Forelimb muscle (tissue), 1 donor: Measurements from ENCODE around the gene DNAL1. TPM values are rescaled to one million over a fixed set of nuclear protein-coding genes. Genes with fewer than 3 reads are reported as not detected.
"Not testable (repeated sequence)": the region's sequence is repeated elsewhere in the genome, so short reads cannot be mapped to it uniquely, and the experiment has no call there.

Source experiments
- DNase-seq: peaks from one replicate; pipeline ENCODE4 v3.0.0-alpha.2; 2013; ENCODE audit warnings: low read depth
- polyA plus RNA-seq: library from polyadenylated mRNA; unstranded; fragments of 120-200 nt; gene quantifications from one replicate; pipeline ENCODE4 v1.2.1, GENCODE V29; 2013; ENCODE audit not compliant: insufficient read length

DNAL1 gene
- 6.8 TPM for polyA plus RNA-seq

DNA sequence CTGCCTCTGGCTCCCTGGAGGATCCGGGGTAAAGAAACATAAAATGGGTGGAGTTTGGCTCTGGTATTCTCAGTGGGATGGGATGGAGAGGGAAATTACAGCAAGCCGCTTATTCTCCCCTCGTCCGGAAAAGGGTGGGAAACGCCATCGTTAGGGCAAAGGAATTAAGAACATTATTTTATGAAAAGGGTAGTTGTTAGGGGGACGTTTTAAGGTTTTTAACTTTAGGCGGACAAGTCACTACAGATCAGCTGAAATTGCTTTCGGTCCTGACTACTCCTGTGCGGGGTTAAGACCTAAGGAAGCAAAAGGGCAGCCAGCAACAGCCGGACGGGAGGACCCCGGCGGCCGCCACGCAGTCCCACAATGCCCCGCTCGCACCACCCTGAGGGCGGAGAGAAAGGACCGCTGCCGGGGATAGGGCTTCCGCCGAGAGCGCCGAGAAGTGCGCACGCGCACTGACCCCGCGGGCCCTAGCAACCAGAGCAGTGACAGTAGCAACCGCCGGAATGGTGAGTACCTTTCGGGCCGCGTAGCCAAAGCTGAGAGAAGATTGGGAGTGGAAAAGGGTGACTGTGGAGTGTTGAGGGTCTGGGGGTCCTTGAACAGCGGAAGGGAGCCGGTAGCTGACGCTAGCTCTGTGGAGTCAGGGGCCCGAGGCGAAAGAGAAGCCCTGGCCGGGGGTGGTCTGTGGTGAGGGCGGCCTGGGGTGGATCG is at the start of gene DNAL1:
Gene DNAL1 (plus strand): TSS at position 456 of the 717 bp plus-strand sequence. CDS start 54 bp downstream, at position 510.
- peak; percentile 79 for DNase-seq

DNA sequence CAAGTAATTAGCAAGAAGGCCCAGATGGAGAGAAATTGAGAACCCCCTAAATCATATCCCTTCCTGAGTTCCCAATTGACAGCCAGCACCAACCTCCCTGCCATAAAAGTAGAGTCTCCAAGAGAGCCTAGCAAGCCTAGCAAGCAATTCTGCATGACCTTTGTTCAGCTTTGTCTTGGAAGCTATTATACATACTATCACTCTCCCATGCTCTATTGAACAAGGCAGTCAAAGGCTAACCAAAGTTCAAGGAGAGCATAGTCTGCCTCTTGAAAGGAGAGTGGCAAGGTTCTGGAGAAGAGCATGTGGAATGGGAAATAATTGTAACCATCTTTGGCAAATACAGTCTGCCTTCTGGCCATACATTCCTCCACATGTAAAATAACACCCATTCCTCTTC is 45.3 kb upstream of the DNAL1 start:
- DNase-seq: no peak

DNA sequence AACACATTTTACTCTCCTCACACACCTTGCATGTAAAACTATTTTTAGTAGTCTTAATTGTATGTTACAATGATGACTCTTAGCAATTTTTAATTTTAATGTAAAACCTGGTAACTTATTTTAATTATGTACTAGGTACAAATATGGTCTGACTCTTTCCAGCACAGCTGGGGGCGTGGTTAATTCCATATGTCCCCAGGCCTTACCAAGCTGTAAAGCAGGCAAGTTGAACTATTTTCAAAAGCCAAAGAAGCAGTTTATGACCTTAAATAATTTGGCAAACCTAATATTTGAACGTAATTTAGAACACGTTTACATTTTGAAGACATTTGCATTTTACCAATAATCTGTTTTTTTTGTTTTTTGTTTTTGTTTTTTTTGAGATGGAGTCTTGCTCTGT is 41.8 kb upstream of the DNAL1 start:
- no peak for DNase-seq

- DNase-seq: no peak
Observed at GRCh38 chr14:73606271-73606670, 38.5 kb upstream of the DNAL1 start.

GRCh38 chr14:73607241-73607640 is 37.5 kb upstream of the DNAL1 start:
- DNase-seq: no peak

DNA sequence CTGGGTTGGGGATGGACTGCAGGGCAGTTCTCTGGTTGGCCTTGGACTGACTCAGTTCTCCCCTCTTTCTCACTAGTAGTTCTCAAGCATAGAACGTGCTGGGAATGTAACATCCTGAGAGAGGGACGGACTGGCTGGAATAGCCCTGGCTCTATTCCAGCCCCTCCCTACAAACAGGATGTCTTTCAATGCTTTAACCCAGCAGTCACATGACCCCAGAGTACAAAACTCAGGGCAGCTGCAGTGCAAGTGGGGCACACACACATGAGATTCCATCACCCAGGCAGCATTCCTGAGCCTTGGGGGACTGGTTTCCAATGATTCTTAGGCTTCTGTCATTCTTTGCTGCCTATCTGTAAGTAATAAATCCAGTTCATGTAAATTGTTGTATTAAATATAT is 34.1 kb upstream of the DNAL1 start:
- no peak for DNase-seq

DNA sequence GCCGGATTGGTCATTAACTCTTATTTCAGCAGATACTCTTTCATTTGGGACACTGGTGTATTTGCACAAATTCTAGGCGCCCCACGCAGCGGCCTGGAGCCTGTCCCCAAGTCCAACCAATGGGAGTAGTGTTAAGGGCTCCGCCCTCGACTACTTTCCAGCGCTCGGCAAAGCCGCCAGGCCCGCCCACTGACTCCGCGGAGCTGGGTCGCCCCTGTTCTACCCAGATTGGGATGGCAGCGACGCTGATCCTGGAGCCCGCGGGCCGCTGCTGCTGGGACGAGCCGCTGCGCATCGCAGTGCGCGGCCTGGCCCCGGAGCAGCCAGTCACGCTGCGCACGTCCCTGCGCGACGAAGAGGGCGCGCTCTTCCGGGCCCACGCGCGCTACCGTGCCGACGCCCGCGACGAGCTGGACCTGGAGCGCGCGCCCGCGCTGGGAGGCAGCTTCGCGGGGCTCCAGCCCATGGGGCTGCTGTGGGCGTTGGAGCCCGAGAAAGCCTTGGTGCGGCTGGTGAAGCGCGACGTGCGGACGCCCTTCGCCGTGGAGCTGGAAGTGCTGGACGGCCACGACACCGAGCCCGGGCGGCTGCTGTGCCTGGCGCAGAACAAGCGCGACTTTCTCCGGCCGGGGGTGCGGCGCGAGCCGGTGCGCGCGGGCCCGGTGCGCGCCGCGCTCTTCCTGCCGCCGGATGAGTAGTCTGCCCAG is 32.3 kb upstream of the DNAL1 start, which contains the start of gene ACOT6:
Gene ACOT6 (plus strand): TSS at position 179 of the 707 bp plus-strand sequence. CDS start 55 bp downstream, at position 234.
- peak; percentile 32 for DNase-seq

- DNase-seq: no peak
Observed at GRCh38 chr14:73613046-73613383, 31.8 kb upstream of the DNAL1 start.

GRCh38 chr14:73613419-73613963 is 31.3 kb upstream of the DNAL1 start:
- no peak for DNase-seq

- no peak for DNase-seq
Observed at GRCh38 chr14:73616831-73617230, 28.0 kb upstream of the DNAL1 start.

DNA sequence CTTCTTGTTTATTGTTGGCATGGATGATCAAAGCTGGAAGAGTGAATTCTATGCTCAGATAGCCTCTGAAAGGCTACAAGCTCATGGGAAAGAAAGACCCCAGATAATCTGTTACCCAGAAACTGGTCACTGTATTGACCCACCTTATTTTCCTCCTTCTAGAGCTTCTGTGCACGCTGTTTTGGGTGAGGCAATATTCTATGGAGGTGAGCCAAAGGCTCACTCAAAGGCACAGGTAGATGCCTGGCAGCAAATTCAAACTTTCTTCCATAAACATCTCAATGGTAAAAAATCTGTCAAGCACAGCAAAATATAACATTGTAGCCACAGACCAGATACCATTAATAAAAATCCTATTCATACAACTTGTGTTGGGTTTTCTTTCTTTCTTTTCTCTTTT is 25.3 kb upstream of the DNAL1 start:
- no peak for DNase-seq

DNA sequence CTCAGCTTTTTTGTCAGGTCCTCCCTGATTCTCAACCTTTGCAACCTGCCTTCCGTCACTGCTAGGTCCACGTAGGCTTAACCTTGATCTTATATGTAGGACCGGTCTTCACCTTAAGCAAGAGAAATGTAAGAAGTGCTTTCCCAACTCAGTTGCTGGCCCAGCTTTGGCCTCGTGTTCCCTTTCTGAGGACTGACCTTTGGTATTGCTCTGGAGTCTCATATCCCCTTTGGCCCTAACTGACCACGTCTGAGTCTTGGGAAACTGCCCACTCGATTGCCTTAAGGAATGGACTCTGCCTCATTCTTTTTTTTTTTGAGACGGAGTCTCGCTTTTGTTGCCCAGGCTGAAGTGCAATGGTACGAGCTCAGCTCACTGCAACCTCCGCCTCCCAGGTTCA is 24.5 kb upstream of the DNAL1 start:
- no peak for DNase-seq

DNA sequence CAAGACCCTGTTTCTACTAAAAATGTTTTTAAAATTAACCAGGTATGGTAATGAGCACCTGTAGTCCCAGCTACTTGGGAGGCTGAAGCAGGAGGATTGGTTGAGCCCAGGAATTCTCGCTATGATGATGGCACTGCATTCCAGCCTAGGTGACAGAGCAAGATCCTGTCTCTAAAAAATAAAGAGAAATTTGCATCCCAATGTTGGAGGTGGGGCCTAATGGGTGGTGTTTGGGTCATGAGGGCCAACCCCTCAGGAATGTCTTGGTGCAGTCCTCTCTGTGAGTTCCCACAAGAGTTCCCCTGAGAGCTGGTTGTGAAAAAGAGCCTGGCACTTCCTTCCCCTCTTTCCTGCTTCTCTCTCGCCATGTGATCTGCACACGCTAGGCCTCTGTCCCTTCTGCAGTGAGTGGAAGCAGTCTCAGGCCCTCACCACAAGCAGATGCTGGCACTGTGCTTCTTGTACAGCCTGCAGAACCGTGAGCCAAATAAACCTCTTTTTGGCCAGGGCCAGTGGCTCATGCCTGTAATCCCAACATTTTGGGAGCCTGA is 21.2 kb upstream of the DNAL1 start:
- DNase-seq: no peak

GRCh38 chr14:73625706-73626105 is 19.1 kb upstream of the DNAL1 start:
- DNase-seq: no peak

DNA sequence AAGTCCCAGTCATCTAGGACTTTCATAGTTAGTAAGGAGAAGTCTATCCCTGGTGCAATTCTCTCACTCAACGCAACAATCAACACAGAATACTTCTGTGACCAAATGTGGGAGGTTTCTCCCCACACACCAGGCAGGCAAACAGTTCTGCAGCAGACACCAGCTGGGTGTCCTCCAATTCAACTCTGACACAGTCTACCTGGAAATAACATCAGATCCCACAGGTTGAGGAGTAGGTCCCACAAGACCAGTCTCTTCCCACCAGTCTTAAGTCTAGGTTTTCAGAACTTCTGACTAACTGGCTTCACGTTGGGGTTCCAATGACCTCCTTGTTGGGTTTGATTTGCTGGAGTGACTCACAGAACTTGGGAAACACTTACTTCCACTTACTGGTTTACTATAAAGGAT is 17.6 kb upstream of the DNAL1 start:
- DNase-seq: no peak

- no peak for DNase-seq
Observed at GRCh38 chr14:73630009-73630780, 14.6 kb upstream of the DNAL1 start.

- peak; percentile 61 for DNase-seq
Observed at GRCh38 chr14:73633116-73634010, 11.4 kb upstream of the DNAL1 start.

DNA sequence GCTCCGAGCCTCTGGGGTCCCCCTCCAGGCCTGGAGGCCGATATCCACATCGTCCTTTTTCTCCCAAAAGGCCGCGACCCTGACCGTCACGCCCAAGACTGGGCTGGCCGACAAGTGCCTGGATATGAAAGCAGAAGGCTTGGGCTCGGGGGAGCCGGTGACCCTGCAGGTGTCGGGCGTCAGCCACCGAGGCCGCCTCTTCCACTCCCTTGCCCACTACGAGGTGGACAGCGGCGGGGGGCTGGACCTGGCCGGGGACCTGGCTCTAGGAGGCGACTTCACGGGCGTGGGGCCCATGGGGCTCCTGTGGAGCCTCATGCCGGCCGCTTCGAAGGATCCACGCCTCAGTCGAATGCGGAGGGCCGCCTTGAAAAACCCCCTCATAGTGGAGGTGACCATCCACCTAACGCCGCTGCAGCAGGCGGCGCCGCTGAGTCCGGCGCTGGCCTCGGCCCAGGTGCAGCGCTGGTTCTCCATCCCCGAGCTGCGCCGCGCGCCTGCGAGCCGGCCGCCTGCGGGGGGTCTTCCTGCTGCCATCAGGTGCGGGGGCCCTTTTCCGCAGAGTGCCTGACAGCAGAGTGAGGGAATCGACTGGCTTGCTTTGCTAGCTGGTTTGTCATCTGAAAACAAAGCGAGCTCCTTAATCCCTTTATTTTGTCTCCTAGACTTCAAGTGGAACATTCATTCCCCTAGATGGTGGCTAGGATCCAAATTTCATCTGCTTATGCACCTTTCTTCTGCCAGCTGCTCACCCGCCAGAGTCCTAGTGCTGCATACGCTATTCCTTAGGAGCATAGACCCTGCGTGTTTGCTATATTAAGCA is 10.6 kb upstream of the DNAL1 start:
- DNase-seq: no peak

- DNase-seq: not testable (repeated sequence)
Observed at GRCh38 chr14:73636355-73636754, 8.4 kb upstream of the DNAL1 start.

- no peak for DNase-seq
Observed at GRCh38 chr14:73637830-73638229, 7.0 kb upstream of the DNAL1 start.
